CD4-positive, alpha-beta T cell treated with Interleukin-1 beta for 1 hour (primary cell): Measurements from ENCODE around the gene OR2AG2.
"Not testable (repeated sequence)": the region's sequence is repeated elsewhere in the genome, so short reads cannot be mapped to it uniquely, and the experiment has no call there.

ENCODE experiments used
- DNase-seq, 2 donors: peaks; one replicate each; pipeline ENCODE4 v3.0.0-alpha.2; 2020 to 2022

OR2AG2 gene, protein sequence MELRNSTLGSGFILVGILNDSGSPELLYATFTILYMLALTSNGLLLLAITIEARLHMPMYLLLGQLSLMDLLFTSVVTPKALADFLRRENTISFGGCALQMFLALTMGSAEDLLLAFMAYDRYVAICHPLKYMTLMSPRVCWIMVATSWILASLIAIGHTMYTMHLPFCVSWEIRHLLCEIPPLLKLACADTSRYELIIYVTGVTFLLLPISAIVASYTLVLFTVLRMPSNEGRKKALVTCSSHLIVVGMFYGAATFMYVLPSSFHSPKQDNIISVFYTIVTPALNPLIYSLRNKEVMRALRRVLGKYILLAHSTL

DNA sequence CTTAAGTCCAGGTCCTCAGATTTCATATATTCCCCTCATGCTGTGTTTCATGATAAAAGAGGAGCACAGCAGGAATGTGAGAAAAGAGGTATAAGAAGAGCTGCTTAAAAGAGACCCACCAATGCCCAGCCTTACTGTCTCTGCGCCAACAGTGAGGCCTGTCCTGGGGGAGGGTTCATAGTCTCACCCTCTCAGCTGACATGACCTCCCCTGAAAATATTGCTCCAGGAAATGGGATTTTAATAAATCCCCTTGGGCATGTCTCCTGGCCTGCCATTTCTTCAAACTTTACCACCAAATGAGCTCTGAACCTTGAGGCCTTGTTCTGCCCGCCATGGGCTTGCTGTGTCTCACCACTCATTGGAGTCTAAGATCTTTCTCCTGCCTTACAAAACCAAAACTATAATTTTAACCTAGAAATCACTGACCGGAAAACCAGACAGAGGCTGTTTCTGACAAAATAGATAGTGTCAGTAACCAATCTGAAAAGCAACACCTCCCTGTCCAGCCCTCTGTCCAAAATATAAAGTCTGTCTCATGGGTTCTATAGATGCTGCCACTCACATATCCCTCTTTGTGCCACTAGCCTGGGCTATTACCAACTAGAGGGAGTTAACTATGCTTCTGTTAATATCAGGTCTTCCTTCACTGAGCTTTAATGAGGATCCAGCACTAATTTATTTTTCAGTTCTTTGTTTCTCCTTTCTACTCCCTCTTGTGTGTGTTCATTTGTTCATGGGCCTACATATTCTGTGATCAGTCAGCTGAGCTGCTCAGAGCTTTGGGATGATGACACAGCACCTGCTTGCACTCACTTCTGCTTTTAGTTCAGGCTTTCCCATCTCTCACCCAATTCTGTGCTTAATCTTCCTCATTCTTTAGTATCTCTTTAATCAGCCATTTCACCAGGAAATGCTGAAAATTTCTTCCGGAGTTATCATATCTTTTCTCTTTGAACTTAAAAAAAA, at the start of gene OR2AG2:
Gene OR2AG2 (minus strand): TSS at position 51 of the 968 bp plus-strand sequence. CDS start 3,019 bp downstream, outside the sequence.
- peak in 1 of 2 donors; percentile 48 for DNase-seq

DNA sequence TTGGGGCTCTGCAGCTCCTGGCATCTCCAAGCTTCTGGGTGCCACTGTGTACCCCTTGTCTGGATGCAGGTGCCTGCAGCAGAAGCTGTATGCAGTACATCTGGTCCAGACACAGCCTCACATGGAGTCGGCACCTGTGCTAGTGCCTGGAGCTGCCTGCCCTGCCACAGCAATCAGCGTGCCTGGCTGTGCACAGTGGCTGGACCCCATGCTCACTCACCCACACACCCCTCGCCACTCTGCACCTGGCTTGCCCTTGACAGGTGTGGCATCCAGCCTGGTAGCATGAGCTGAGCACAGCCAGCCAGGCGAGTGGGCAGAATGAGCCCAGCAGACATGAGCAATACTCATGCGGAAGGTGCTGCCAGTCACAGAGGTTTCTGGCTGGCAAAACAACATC, 47.2 kb upstream of the OR2AG2 start:
- no peak for DNase-seq

DNA sequence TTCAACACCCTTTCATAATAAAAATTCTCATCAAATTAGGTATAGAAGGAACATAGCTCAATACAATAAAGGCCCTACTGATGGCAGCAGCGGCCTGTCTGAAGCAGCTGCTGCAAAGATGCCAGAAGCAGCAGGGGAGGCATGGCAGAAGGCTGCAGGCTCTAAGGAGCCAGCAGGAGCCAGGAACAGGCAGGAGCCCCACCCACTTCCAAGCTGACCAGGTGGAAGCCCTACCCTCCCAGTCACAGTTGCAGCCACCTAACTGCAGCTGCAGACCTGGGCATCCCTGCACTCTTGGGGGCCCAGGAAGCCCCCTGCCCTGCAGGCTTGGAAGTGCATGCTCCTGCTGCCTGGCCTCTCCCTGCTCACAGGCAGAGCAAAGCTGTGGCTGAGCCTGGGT, 45.9 kb upstream of the OR2AG2 start:
- no peak for DNase-seq

DNA sequence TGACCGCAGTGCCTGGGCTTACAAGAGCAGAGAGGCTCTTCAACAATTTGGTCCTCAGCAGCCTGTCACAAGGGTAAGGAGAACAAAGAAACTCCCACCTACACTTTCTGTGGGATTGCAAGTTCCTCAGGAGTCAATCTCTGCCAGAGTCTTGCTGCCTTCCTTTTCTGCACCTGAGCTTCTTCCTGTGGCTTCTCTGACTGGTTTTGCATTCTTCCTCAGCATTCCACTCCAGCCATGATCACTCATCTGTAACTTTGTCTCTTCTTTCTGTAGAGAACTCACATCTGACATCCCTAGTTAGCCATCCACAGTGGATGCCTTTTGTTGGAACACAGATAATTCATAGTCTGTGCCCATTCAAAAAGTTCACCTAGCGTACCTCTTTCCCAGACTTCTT, 41.9 kb upstream of the OR2AG2 start:
- DNase-seq = no peak

DNA sequence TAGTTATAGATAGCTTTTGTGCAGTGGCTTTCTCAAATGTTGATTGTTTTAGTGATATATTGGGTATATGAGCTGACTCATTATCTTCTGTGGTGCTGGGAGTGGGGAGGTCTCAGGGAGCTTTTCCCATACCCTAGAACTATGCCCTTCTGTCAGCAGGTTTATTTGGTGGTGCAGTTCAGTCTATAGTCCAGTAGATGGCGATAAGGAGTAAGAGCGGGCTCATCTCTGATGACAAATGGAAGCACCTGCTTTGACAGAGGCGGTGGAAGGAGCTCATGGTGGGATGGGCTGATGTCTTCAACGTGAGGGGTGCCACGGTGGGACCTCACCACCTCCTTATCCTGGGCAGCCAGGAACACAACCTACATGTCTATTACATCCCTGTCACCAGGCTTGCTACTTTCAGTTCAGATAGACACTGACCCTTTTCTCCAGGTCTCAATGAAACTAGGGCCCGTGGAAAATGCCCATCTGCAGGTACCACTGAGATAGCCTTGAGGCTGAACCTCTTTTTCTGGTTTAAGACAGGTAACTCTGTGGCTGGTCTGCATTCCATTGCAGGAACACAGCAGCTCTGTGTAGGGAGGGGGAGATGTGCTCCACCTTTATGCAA, 40.7 kb upstream of the OR2AG2 start:
- DNase-seq = peak; percentile 12 to 53

DNA sequence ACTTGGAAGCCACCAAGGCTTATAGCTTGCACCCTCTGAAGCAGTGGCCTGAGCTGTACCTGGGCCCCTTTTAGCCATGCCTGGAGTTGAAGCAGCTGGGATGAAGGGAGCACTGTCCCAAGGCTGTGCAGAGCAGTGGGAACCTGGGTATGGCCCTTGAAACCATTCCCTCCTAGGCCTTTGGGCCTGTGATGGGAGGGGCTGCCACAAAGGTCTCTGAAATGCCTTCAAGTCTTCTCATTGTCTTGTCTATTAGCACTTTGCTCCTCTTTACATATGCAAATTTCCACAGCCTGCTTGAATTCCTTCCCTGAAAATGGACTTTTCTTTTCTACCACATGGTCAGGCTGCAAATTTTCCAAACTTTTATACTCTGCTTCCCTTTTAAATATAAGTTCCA, 29.3 kb upstream of the OR2AG2 start:
- not testable (repeated sequence) for DNase-seq

DNA sequence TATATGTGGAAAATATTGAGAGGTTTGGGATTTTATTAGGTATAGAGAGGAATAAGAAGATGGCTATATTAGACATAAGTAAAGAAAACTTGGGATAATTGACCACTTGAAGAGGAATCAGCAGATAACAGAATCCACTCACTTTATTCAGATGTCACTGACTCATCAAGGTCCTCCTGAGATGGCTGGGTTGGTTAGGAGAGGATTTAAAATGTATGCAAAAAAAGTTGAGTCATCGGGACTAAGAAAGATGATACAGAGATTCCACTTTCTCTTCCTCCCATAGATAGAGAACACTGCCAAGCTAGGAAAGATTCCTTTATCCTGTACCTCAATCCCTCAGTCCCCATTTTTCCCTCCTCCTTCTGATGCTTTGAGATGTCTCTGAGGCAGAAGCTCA, 27.6 kb upstream of the OR2AG2 start, which contains the start of gene OR6A2:
Gene OR6A2 (minus strand): TSS at position 288 of the 400 bp plus-strand sequence. CDS start 3,981 bp downstream, outside the sequence.
- DNase-seq = no peak

DNA sequence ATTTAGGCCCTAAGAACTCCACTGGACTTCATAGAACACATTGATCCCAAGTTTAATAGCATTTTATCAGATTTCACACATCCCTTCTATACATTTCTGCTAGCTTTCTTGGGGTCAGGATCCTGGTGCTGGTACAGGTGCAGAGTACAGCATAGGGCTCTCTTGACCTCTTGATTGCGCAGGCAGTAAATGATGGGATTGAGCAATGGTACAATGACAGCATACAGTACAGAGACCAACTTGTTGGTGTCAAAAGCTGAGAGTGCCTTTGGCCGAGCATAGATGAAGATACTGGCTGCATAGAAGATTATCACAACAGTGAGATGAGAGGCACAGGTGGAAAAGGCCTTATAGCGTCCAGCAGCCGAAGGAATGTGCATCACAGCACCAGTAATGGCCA, 22.9 kb upstream of the OR2AG2 start:
- no peak for DNase-seq

DNA sequence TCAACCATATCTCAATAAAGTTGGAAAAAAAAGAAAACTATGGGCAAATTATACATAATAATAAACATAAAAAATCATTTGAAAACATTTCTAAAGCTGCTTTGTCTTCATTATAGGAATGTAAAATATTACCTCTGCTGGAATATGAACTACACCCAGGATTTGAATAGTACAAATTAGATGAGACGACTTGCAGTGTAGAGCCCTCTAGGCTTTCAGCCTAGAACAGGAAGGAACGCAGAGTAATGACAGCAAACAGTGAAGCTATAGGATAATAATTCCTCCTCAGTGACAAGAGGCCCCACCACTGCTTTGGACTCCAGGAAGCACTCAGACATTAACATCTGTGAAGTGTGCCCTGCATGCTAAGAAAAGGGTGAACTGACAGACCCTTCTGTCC, 18.8 kb upstream of the OR2AG2 start:
- DNase-seq = no peak

DNA sequence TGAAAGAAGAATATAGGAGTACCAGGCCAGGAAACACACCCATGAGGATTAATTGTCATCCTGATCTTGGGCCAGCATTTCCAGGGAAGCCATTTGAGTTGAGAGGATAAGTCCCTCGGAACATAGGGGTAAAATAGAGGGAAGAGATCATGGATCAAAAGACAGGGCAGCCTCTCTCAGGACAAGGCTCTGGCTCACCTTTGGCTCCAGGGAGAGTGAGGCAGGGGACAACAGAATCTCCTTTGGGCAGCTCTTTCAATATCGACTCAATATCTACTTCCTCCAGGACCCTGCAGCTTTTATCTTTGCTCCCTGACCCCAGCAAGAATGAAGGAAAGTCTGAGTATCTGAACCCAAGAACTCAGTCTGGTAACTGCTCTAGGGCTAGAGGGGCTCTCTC, 10.9 kb upstream of the OR2AG2 start, which contains the start of gene OR2AG1:
Gene OR2AG1 (plus strand): TSS at position 301 of the 400 bp plus-strand sequence. CDS start 2,018 bp downstream, outside the sequence.
- no peak for DNase-seq

DNA sequence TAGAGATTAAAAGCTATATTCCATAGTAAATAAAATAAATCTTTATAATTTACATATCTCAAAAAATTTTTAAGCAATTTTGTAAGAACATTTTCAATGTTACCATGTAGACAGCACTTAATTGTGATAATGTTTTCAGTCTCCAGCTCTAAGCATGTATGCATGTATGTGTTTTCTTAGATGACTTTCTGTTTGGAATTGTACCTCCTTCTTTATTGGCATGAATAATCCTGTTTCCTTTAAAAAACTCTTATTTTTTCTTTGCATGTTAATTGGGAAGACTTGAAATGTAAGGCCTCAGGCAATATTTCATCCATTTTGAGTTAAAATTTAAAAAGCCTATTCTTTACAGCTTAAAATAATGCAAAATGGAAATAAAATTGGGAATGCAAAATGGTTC, 9.1 kb upstream of the OR2AG2 start:
- DNase-seq = no peak

DNA sequence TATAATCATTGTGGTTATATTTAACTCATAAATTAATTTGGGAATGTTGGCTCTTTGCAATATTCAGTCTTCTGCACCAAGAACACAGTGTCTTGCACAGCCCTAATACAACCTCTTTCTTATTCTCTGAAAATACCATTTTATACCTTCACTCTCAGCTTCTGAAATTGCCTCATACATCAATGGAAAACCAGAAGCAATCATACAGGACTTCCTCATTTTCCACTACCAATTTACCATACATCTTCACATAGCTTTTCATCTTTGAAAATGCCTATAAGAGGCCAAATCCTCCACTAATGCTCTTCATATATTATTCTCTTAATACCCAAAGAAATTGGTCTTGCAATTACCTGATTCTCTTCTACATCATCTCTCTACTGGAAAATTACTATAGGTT, 6.7 kb upstream of the OR2AG2 start:
- no peak for DNase-seq

DNA sequence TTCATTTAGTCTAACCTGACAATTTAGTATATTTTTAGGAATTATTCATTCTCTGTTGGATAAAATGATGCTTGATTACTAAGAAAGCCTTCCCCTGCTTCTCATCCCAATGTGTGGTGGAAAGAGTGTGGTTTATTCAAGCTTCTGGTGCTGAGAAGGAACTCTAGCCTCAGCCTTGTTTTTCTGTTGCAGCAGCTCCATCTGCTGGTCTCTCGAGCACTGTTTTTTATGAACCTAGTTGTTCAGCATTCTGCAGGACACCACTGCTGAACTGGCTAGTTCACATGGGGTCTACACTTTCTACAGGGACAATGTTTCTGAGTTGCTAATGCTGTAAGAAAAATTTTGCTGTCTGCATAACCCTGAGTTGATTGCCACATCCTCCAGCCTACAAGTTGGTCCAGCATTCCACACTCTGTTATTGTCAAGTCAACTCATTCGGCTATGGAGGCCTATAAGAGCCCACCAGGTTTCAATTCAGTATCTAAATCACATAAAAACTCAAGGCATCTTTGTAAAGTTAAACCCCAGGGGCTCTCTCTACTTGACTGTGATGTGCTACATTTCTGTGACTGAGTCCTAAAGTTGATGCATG, 14.3 kb downstream of the OR2AG2 start:
- DNase-seq = peak; percentile 63 to 72

DNA sequence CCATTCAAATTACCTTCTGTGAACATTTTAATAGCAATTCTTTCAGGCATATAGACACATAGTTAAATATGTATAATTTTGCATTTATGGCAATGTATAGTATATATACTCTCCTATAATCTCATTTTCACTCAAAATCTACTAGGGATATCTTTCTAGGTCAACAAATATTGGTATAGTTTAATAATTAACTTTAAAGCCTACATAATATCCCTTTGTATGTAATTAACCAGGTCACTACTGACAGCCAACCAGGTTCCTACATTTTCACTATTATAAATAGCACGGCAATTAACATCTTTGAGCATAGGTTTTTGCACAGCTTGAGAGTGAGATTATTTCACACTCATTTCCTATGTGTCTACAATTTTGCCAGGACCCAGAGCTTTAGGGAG, 15.8 kb downstream of the OR2AG2 start:
- no peak for DNase-seq

DNA sequence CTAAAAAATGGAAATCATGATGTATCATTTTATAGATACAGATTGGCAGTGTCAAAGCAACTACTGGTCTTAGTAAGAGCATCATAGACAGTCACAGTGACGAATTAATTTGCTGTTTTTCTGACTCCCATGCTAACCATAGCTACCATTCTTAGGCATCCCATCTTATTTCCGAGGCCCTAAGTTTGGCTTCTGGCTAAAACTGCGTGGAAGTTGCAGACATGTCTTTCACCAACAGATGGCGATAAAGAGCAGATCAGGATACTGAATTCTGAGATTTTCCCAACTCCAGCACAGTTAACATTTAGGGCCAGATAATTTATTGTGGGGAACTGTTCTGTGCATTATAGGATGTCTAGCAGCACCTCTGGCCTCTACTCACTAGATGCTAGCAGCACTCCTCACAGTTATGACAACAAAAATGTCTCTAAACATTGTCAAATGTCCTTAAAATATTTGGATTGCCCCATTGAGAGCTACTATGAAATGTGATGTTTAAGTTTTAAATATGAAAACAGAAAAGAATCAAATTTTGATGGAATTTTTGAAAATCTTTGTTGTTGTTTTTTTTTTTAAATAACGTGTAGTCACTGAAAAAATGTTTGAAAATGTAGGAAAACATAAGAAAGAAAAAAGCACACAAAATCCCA, 16.3 kb downstream of the OR2AG2 start:
- DNase-seq = peak; percentile 20 to 61

DNA sequence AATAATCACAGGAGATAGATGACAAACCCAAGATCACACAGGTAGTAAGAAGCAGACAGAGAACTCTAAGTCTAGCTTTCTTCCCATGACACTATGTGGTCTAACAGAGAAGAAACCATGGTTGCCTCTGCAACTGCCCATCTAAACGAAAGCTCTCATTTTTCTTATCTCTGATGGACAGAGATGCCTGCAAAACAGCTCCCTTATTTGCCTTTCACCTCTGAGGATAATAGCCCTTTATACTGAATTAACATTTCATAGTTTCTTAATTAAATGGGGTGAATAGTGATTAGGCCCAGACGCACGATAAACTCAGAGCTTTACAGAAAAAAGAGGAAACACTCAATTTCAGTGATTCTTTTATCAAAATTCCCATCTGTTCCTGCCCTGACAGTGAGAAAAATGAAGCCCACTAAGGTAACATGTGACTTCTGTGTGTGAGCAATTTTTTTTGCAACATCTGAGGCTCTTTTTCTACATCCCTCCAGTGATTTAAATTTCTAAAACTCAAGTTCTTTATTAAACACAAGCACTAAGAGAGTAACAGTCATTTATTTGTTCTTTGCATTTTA, 24.6 kb downstream of the OR2AG2 start:
- no peak for DNase-seq

DNA sequence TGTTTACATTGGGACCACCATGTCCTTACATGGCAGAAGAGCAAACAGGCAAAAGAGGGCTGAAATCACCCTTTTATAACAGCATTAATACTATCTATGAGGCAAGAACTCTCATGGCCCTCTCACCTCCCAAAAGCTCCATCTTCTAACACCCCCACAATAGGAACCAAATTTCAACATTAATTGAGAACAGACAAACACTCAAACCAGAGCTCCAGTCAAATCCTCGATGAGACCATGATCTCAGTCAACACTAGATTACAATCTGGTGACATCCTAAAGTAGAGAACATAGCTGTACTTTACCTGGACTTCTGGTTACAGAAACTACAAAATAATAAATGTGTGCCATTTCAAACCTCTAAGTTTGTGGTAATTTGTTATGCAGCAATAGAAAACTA, 25.1 kb downstream of the OR2AG2 start:
- no peak for DNase-seq

DNA sequence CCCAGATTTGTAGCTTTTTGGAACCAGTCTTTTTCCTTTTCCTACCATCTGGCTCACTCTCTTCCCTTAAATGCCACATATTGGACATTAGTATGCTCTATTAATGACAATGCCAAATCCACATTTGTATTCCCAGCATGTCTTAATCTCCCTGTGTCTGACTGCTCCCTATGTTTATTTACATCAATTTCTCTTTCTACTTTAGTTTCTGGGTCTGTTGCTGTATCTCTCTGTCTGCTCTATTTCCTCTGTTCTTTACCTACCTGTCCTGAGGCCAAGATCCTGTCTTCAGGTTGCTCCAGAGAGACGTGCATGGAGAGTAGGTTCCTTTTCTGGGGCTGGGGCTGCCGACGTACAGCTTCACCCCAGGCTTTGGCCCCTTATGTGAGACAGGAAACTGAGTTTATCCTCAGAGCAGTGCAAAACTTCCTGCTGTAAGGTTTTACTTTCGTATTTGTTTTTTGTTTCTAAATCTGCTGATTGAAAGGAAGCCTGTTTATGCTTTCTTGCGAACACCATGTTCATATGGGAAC, 25.6 kb downstream of the OR2AG2 start:
- DNase-seq = peak; percentile 36 to 61

DNA sequence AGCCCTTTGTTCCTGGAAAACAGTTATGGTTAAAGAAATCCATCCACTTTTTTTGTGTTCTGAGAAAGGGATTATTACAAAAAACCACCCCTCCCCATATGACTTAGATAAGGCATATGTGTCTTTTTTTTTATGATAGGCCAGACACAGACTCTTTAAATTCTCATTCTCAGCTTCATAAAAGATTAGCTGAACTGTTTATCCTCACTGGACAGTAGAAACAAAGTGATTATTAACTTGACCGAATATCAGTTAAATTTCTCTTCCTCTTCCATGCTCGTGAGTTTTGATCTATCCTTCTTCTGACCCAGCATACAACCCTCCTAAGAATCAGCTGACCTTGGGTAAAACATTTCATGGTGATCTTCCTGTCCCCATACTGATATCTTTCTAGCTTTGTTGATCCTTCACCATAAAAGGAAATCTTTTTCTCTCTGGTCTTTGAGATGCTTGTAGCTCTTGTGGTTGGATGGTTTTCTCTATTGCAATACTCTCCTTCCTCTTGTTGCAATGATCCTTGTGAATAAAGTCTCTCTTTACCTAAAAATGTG, 26.2 kb downstream of the OR2AG2 start:
- peak in 1 of 2 donors; percentile 37 for DNase-seq

DNA sequence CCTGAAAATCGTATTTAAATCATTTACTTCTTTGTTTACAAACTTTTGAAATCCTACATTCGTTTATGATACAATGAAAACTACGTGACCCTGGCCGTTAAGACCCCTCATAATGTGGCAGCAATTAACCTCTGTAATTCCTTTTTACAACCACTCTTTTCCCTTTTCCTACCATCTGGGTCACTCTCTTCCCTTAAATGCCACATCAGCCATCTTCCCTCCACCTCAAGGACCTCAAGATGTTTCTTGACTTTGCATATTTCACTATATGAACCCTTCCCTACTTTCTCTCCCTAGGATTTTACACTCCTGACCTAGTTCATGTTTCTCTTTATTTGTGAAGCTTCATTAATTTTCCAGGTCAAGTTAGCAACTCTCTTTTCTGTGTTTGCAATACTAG, 26.8 kb downstream of the OR2AG2 start:
- DNase-seq = no peak

DNA sequence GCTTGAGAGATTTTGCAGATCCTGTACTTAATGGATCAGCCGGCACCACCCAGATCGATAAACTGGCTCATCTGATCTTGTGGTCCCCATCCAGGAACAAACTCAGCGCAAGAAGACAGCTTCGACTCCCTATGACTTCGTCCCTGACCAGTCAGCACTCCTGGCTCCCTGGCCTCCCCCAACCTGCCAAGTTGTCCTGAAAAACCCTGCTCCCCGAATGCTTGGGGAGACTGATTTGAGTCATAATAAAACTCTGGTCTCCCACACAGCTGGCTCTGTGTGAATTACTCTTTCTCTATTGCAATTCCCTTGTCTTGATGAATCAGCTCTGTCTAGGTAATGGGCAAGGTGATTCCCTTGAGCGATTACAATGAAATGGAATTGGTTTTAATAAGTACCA, 29.5 kb downstream of the OR2AG2 start:
- no peak for DNase-seq
